MM.1S (cell line): ENCODE measurements around the gene COMT.

Experiments used
- DNase-seq: peaks from one replicate; pipeline ENCODE4 v3.0.0-alpha.2; 2015
- H2AFZ ChIP-seq: fragments of 300-600 bp; sonication (generic); 2 replicates; pipeline ENCODE4 v1.6.0; 2016; ENCODE audit warnings: antibody characterized with exemption, low read length
- H3F3A ChIP-seq: fragments of 300-600 bp; sonication (generic); 2 replicates; pipeline ENCODE4 v1.6.1; 2016; ENCODE audit warnings: mild to moderate bottlenecking, antibody characterized with exemption, low read length, moderate library complexity, mixed read lengths; ENCODE audit not compliant: insufficient read depth
- H3K27ac ChIP-seq: fragments of 300-600 bp; sonication (generic); 2 replicates; pipeline ENCODE4 v1.5.1; 2016; ENCODE audit warnings: mild to moderate bottlenecking, low read length
- H3K27me3 ChIP-seq: fragments of 300-600 bp; sonication (generic); replicated peaks from 2 replicates; pipeline ENCODE4 v1.6.0; 2016; ENCODE audit warnings: low read length; ENCODE audit not compliant: insufficient read depth
- H3K36me3 ChIP-seq: fragments of 300-600 bp; sonication (generic); replicated peaks from 2 replicates; pipeline ENCODE4 v1.6.1; 2016; ENCODE audit warnings: mild to moderate bottlenecking, low read length, mixed read lengths; ENCODE audit not compliant: insufficient read depth
- H3K4me1 ChIP-seq: fragments of 300-600 bp; sonication (generic); 2 replicates; pipeline ENCODE4 v1.6.1; 2016; ENCODE audit warnings: low read length, mixed read lengths
- H3K4me2 ChIP-seq: fragments of 300-600 bp; sonication (generic); 2 replicates; pipeline ENCODE4 v1.6.0; 2016; ENCODE audit warnings: low read depth, low read length
- H3K4me3 ChIP-seq: fragments of 300-600 bp; sonication (generic); 2 replicates; pipeline ENCODE4 v1.5.1; 2016; ENCODE audit warnings: low read length, mixed read lengths
- H3K79me2 ChIP-seq: fragments of 300-600 bp; sonication (generic); 2 replicates; pipeline ENCODE4 v1.6.1; 2016; ENCODE audit warnings: mixed run types, low read length, mixed read lengths
- H3K9ac ChIP-seq: fragments of 300-600 bp; sonication (generic); 2 replicates; pipeline ENCODE4 v1.6.1; 2016; ENCODE audit warnings: low read length, mixed read lengths
- H3K9me2 ChIP-seq: fragments of 300-600 bp; sonication (generic); replicated peaks from 2 replicates; pipeline ENCODE4 v1.6.1; 2016; ENCODE audit warnings: mild to moderate bottlenecking, low read length, mixed read lengths; ENCODE audit not compliant: insufficient read depth
- H3K9me3 ChIP-seq: fragments of 300-600 bp; sonication (generic); replicated peaks from 2 replicates; pipeline ENCODE4 v1.6.1; 2016; ENCODE audit warnings: mild to moderate bottlenecking, low read length, mixed read lengths; ENCODE audit not compliant: insufficient read depth
- H4K20me1 ChIP-seq: fragments of 300-600 bp; sonication (generic); 2 replicates; pipeline ENCODE4 v1.6.1; 2016; ENCODE audit warnings: mild to moderate bottlenecking, low read length, moderate library complexity, mixed read lengths; ENCODE audit not compliant: insufficient read depth
- CTCF ChIP-seq: fragments of 300-600 bp; sonication (generic); IDR thresholded peaks from 2 replicates; pipeline ENCODE4 v1.5.1; 2016; ENCODE audit warnings: antibody characterized with exemption, low read length, mixed read lengths
- EZH2 ChIP-seq: fragments of 300-600 bp; sonication (generic); optimal IDR thresholded peaks from 2 replicates; pipeline ENCODE3; 2017; ENCODE audit warnings: low read depth, mild to moderate bottlenecking, antibody characterized with exemption, low read length, mixed read lengths
- EZH2phosphoT487 ChIP-seq: fragments of 300-600 bp; sonication (generic); IDR thresholded peaks from 2 replicates; pipeline ENCODE4 v1.6.1; 2018; ENCODE audit warnings: antibody characterized with exemption, low read length

Gene COMT

GRCh38 chr22:20000246-20001081 is 58.9 kb downstream of the COMT start:
- no peak overlapping the region for H3K9ac ChIP-seq
- no peaks in the 10 kb centered on the region for H3K4me1 ChIP-seq
- DNase-seq = no peak
- H3K9me3 ChIP-seq = no peaks in the 10 kb centered on the region
- H3K36me3 ChIP-seq = no peaks in the 10 kb centered on the region
- no peak overlapping the region for H3K27ac ChIP-seq
- H3K9me2 ChIP-seq = no peaks in the 10 kb centered on the region
- no peak overlapping the region for H3K4me3 ChIP-seq
- H2AFZ ChIP-seq = no peak overlapping the region
- peaks cover 87% of the 10 kb centered on the region for H3K27me3 ChIP-seq
- no peak for TF ChIP-seq CTCF
- TF ChIP-seq EZH2phosphoT487 = no peak
- TF ChIP-seq EZH2 = no peak
- H3F3A ChIP-seq = no peaks in the 10 kb centered on the region
- no peaks in the 10 kb centered on the region for H3K79me2 ChIP-seq
- H3K4me2 ChIP-seq = no peak overlapping the region
- H4K20me1 ChIP-seq = no peaks in the 10 kb centered on the region

GRCh38 chr22:20001082-20001638 is 59.6 kb downstream of the COMT start:
- H3K4me1 ChIP-seq = no peaks in the 10 kb centered on the region
- TF ChIP-seq EZH2phosphoT487 = no peak
- H3K27me3 ChIP-seq = peaks cover 86% of the 10 kb centered on the region
- H3K4me3 ChIP-seq = no peak overlapping the region
- no peak overlapping the region for H2AFZ ChIP-seq
- H3K9ac ChIP-seq = no peak overlapping the region
- no peak for DNase-seq
- H3K36me3 ChIP-seq = no peaks in the 10 kb centered on the region
- H3K79me2 ChIP-seq = no peaks in the 10 kb centered on the region
- no peaks in the 10 kb centered on the region for H3F3A ChIP-seq
- H4K20me1 ChIP-seq = no peaks in the 10 kb centered on the region
- H3K9me3 ChIP-seq = no peaks in the 10 kb centered on the region
- H3K27ac ChIP-seq = no peak overlapping the region
- H3K4me2 ChIP-seq = no peak overlapping the region
- no peaks in the 10 kb centered on the region for H3K9me2 ChIP-seq

- H3K27ac ChIP-seq = no peak overlapping the region
These were observed 60.6 kb downstream of the COMT start for GRCh38 chr22:20002128-20002527.

More at GRCh38 chr22:20002128-20002527, 60.6 kb downstream of the COMT start:
- H3K9ac ChIP-seq = no peak overlapping the region
- no peak overlapping the region for H2AFZ ChIP-seq
- H3K79me2 ChIP-seq = no peaks in the 10 kb centered on the region
- H3K9me3 ChIP-seq = no peaks in the 10 kb centered on the region
- H4K20me1 ChIP-seq = no peaks in the 10 kb centered on the region
- no peaks in the 10 kb centered on the region for H3F3A ChIP-seq
- no peaks in the 10 kb centered on the region for H3K9me2 ChIP-seq
- no peak for DNase-seq
- H3K4me2 ChIP-seq = no peak overlapping the region
- no peak for TF ChIP-seq EZH2phosphoT487
- TF ChIP-seq EZH2 = no peak
- TF ChIP-seq CTCF = no peak
- H3K4me1 ChIP-seq = no peaks in the 10 kb centered on the region
- no peaks in the 10 kb centered on the region for H3K36me3 ChIP-seq
- no peak overlapping the region for H3K4me3 ChIP-seq
- peaks cover 77% of the 10 kb centered on the region for H3K27me3 ChIP-seq
